Lung (tissue), 12 donors: Measurements from ENCODE around the gene STAT6. TPM values are rescaled to one million over a fixed set of nuclear protein-coding genes. Genes with fewer than 3 reads are reported as not detected.
A peak's percentile ranks its signal among the peaks of the same experiment; 100 is the strongest.

Experiments
- ATAC-seq: fragments of 200-7000 bp; cut with Tn5 transposase; one replicate; pipeline ENCODE4 v1.9.1; 2020; ENCODE audit warnings: moderate number of reproducible peaks; ENCODE audit not compliant: insufficient read depth, low FRiP score
- DNase-seq, 3 donors: peaks; one replicate each; pipeline ENCODE4 v3.0.0-alpha.2; 2013 to 2017
- H3K27ac ChIP-seq, 2 donors: one replicate each; pipeline ENCODE4 v1.5.1; 2013; ENCODE audit warnings: mild to moderate bottlenecking in 2 of 2, moderate library complexity in 2 of 2, control low read depth in 1 of 2, inconsistent platforms in 1 of 2, low read depth in 1 of 2, low read length in 1 of 2
- H3K27me3 ChIP-seq, 3 donors: one replicate each; pipeline ENCODE4 v1.5.1; 2013; ENCODE audit warnings: low read length in 2 of 3; ENCODE audit not compliant: control insufficient read depth in 3 of 3, insufficient read depth in 3 of 3
- H3K36me3 ChIP-seq, 4 donors: one replicate each; pipeline ENCODE4 v1.5.1; 2013; ENCODE audit warnings: low read length in 4 of 4, mild to moderate bottlenecking in 1 of 4, moderate library complexity in 1 of 4; ENCODE audit not compliant: control insufficient read depth in 4 of 4, insufficient read depth in 4 of 4
- H3K4me1 ChIP-seq, 5 donors: one replicate each; pipeline ENCODE4 v1.5.1; 2013; ENCODE audit warnings: low read length in 5 of 5, mild to moderate bottlenecking in 2 of 5, moderate library complexity in 1 of 5; ENCODE audit not compliant: control insufficient read depth in 5 of 5, insufficient read depth in 5 of 5
- H3K4me3 ChIP-seq: one replicate; pipeline ENCODE4 v1.5.1; 2013; ENCODE audit warnings: mild to moderate bottlenecking, control low read depth, moderate library complexity
- H3K9ac ChIP-seq, 2 donors: one replicate each; pipeline ENCODE4 v1.5.1; 2013; ENCODE audit warnings: low read length in 2 of 2, control low read depth in 1 of 2; ENCODE audit not compliant: insufficient read depth in 1 of 2
- H3K9me3 ChIP-seq, 4 donors: one replicate each; pipeline ENCODE4 v1.5.1; 2013; ENCODE audit warnings: low read length in 3 of 4, mild to moderate bottlenecking in 1 of 4, moderate library complexity in 1 of 4; ENCODE audit not compliant: control insufficient read depth in 4 of 4, insufficient read depth in 3 of 4
- CTCF ChIP-seq: IDR thresholded peaks from 2 replicates; pipeline ENCODE4 v1.5.1; 2012; ENCODE audit warnings: mild to moderate bottlenecking; ENCODE audit errors: control extremely low read depth, extremely low read depth
- WGBS, 2 donors: extraction: QIAGEN DNeasy Blood & Tissue Kit; methylation state at CpG; one replicate each; pipeline ENCODE4 v1.1.7; 2013; 5-methylcytosine and 5-hydroxymethylcytosine counted together
- polyA plus RNA-seq, 2 donors: library from polyadenylated mRNA; stranded (reverse); fragments of 200-250 nt; gene quantifications; one replicate each; pipeline ENCODE4 v1.2.1, GENCODE V29; 2013
- total RNA-seq, 2 donors: library from RNA; depleted of rRNA in 1 of 2; stranded (reverse); fragments of >200 nt in 1 of 2; gene quantifications; one replicate each; pipeline ENCODE4 v1.2.1, GENCODE V29; 2014 to 2021
- donor health status: control.
- donor health status: control.
- donor health status: Bipolar disorder and iron deficiency.
- donor health status: healthy.
- donor health status: DM: yes; HTN: yes; CAD: no.

Gene STAT6
- total and polyA plus RNA-seq, 4 donors = 118 to 216 (median 174) TPM

- TF ChIP-seq CTCF = no peak
- Histone ChIP-seq H3K9me3 (peaks cover 0 to 2% (median 0%) of the 10 kb centered on the region in 4 donors), H3K4me3 (no peak overlapping the region), H3K36me3 (peaks cover 3 to 80% (median 57%) of the 10 kb centered on the region in 4 donors), H3K9ac (no peak overlapping the region), H3K27ac (peak overlapping the region in 1 of 2 donors; percentile 51), H3K4me1 (peaks cover 0 to 6% (median 3%) of the 10 kb centered on the region in 5 donors), H3K27me3 (no peaks in the 10 kb centered on the region)
- ATAC-seq = no peak
- 79 to 81% methylated on average over 5 of the region's 5 CpGs for WGBS, 2 donors
- DNase-seq = no peak
Observed at GRCh38 chr12:57157588-57158173, 46.5 kb upstream of the STAT6 start.

- peaks cover under 1 to 73% (median 55%) of the 10 kb centered on the region in 4 donors for H3K36me3 ChIP-seq
- peaks cover 0 to 2% (median 0%) of the 10 kb centered on the region in 4 donors for H3K9me3 ChIP-seq
- no peak for ATAC-seq
- DNase-seq = no peak
- H3K27me3 ChIP-seq = no peaks in the 10 kb centered on the region
- no peak overlapping the region for H3K9ac ChIP-seq
- no peak overlapping the region for H3K27ac ChIP-seq
- no peak for TF ChIP-seq CTCF
- no peak overlapping the region for H3K4me3 ChIP-seq
- WGBS, 2 donors = 48 to 70% methylated on average over 16 of the region's 16 CpGs
- peaks cover 6 to 15% (median 8%) of the 10 kb centered on the region in 5 donors for H3K4me1 ChIP-seq
Observed at GRCh38 chr12:57156701-57157403, 45.7 kb upstream of the STAT6 start.

- no peak overlapping the region for H3K9ac ChIP-seq
- WGBS, 2 donors = 82 to 86% methylated on average over 5 of the region's 5 CpGs
- peaks cover 0 to 66% (median 45%) of the 10 kb centered on the region in 4 donors for H3K36me3 ChIP-seq
- no peak for TF ChIP-seq CTCF
- peak overlapping the region in 1 of 2 donors; percentile 23 for H3K27ac ChIP-seq
- no peaks in the 10 kb centered on the region for H3K27me3 ChIP-seq
- no peak overlapping the region for H3K4me3 ChIP-seq
- no peak for ATAC-seq
- peaks cover 4 to 34% (median 23%) of the 10 kb centered on the region in 5 donors for H3K4me1 ChIP-seq
- DNase-seq = no peak
- no peaks in the 10 kb centered on the region for H3K9me3 ChIP-seq
Observed at GRCh38 chr12:57154804-57155434, 43.8 kb upstream of the STAT6 start.
